Testis (tissue), 2 donors: ENCODE results near the gene TMEM117.

Experiments
- POLR2A ChIP-seq: fragments of 450-650 bp; IDR thresholded peaks from one replicate; pipeline ENCODE4 v1.6.1; 2017; ENCODE audit warnings: antibody characterized with exemption, mild to moderate bottlenecking, moderate library complexity
- TF ChIP-seq, protein P1 (sequence below), 3 experiments: fragments of 450-650 bp in 2 of 3; fragments of 200-600 bp in 1 of 3; sonication (generic) in 1 of 3; IDR thresholded peaks; one replicate each; pipeline ENCODE4 v1.5.1; 2016 to 2019; ENCODE audit warnings: antibody characterized with exemption in 3 of 3, mild to moderate bottlenecking in 2 of 3, moderate library complexity in 1 of 3

DNA sequence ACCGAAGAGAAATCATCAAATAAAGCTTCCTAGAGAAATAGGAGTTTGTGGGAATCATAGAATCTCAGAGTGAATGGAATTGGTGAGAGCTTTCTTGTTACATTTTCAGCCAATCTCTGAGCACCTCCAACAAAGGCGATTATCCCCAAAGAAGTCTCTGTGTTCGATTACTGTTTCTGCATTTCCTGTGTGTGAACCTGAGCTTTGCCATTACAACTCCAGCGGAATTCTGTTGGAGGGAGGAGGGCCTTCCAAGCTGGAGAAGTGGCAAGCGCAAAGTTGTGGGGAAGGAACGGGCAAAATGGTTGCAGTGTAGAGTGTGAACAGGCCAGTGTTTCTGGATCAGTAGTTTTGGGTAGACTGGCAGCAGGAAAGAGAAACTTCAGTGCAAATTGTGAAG lies 23.1 kb downstream of the TMEM117 start:
- TF ChIP-seq, protein P1, sequence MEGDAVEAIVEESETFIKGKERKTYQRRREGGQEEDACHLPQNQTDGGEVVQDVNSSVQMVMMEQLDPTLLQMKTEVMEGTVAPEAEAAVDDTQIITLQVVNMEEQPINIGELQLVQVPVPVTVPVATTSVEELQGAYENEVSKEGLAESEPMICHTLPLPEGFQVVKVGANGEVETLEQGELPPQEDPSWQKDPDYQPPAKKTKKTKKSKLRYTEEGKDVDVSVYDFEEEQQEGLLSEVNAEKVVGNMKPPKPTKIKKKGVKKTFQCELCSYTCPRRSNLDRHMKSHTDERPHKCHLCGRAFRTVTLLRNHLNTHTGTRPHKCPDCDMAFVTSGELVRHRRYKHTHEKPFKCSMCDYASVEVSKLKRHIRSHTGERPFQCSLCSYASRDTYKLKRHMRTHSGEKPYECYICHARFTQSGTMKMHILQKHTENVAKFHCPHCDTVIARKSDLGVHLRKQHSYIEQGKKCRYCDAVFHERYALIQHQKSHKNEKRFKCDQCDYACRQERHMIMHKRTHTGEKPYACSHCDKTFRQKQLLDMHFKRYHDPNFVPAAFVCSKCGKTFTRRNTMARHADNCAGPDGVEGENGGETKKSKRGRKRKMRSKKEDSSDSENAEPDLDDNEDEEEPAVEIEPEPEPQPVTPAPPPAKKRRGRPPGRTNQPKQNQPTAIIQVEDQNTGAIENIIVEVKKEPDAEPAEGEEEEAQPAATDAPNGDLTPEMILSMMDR (IDR thresholded peaks at IDR 0.05): no peak
- TF ChIP-seq POLR2A: no peak
